HCT116 (cell line): ENCODE data around the gene IL1R1.

Source experiments
- ATF3 ChIP-seq: IDR thresholded peaks from 2 replicates; pipeline ENCODE4 v1.6.1; 2012
- CEBPB ChIP-seq: IDR thresholded peaks from 2 replicates; pipeline ENCODE4 v1.6.1; 2012; ENCODE audit warnings: low read depth
- EZH2phosphoT487 ChIP-seq: fragments of 200-600 bp; IDR thresholded peaks from 2 replicates; pipeline ENCODE4 v1.6.1; 2018; ENCODE audit warnings: antibody characterized with exemption, borderline replicate concordance
- POLR2A ChIP-seq: IDR thresholded peaks from 2 replicates; pipeline ENCODE4 v1.7.0; 2011; ENCODE audit warnings: borderline replicate concordance; ENCODE audit not compliant: insufficient read depth, insufficient read length; ENCODE audit errors: extremely low read depth
- SIN3A ChIP-seq: IDR thresholded peaks from 2 replicates; pipeline ENCODE4 v1.6.1; 2012; ENCODE audit warnings: low read depth
- TF ChIP-seq, protein P1 (sequence below), 3 experiments: fragments of 200-600 bp in 1 of 3; sonication (generic) in 1 of 3; IDR thresholded peaks in 2 of 3; conservative IDR thresholded peaks in 1 of 3; 2 replicates each; pipeline ENCODE4 v1.5.1; 2012 to 2017; ENCODE audit warnings: low read depth in 2 of 3, low read length in 2 of 3, antibody characterized with exemption in 1 of 3, borderline replicate concordance in 1 of 3, control low read depth in 1 of 3, mild to moderate bottlenecking in 1 of 3, mixed read lengths in 1 of 3, mixed run types in 1 of 3, moderate library complexity in 1 of 3; ENCODE audit not compliant: insufficient read depth in 1 of 3

DNA sequence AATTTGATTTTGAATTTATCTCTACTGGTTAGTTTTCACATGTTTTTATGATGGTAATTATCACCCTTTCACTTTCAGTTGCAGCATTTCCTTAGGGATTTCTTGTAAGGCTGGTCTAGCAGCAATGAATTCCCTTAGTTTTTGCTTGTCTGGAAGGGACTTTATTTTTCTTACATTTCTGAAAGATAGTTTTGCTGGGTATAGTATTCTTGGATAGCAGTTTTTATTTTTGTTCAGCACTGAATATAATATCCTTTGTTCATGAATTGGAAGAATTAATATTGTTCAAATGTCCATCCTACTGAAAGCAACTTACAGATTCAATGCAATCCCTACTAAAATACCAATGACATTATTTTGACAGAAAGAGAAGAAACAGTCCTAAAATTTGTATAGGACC lies 74.5 kb downstream of the IL1R1 start:
- TF ChIP-seq ATF3, result no peak
- TF ChIP-seq, protein P1, sequence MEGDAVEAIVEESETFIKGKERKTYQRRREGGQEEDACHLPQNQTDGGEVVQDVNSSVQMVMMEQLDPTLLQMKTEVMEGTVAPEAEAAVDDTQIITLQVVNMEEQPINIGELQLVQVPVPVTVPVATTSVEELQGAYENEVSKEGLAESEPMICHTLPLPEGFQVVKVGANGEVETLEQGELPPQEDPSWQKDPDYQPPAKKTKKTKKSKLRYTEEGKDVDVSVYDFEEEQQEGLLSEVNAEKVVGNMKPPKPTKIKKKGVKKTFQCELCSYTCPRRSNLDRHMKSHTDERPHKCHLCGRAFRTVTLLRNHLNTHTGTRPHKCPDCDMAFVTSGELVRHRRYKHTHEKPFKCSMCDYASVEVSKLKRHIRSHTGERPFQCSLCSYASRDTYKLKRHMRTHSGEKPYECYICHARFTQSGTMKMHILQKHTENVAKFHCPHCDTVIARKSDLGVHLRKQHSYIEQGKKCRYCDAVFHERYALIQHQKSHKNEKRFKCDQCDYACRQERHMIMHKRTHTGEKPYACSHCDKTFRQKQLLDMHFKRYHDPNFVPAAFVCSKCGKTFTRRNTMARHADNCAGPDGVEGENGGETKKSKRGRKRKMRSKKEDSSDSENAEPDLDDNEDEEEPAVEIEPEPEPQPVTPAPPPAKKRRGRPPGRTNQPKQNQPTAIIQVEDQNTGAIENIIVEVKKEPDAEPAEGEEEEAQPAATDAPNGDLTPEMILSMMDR (IDR thresholded peaks at IDR 0.05 in 2 of 3, conservative IDR thresholded peaks at IDR 0.05 in 1 of 3; ENCODE audit: borderline replicate concordance in 1 of 3, insufficient read depth in 1 of 3, low read depth in 2 of 3, low read length in 2 of 3), result no peak
- TF ChIP-seq SIN3A, result no peak
- no peak for TF ChIP-seq POLR2A
- no peak for TF ChIP-seq EZH2phosphoT487
- no peak for TF ChIP-seq CEBPB
